IPS-15b (cell line): ENCODE results near the gene MED17.

Experiments used
- H3K27me3 ChIP-seq: one replicate; pipeline ENCODE4 v1.6.1; 2013; ENCODE audit warnings: low read length; ENCODE audit not compliant: control insufficient read depth, insufficient read depth
- H3K36me3 ChIP-seq: one replicate; pipeline ENCODE4 v1.6.1; 2013; ENCODE audit warnings: low read length; ENCODE audit not compliant: control insufficient read depth, insufficient read depth
- H3K4me1 ChIP-seq: one replicate; pipeline ENCODE4 v1.6.1; 2013; ENCODE audit warnings: mild to moderate bottlenecking, low read length; ENCODE audit not compliant: control insufficient read depth, insufficient read depth
- H3K4me3 ChIP-seq: one replicate; pipeline ENCODE4 v1.5.1; 2013; ENCODE audit warnings: low read depth, low read length
- H3K9ac ChIP-seq: one replicate; pipeline ENCODE4 v1.6.1; 2013; ENCODE audit warnings: low read depth, mild to moderate bottlenecking, low read length
- H3K9me3 ChIP-seq: one replicate; pipeline ENCODE4 v1.6.1; 2013; ENCODE audit warnings: mild to moderate bottlenecking, low read length; ENCODE audit not compliant: control insufficient read depth, insufficient read depth

The MED17 gene

DNA sequence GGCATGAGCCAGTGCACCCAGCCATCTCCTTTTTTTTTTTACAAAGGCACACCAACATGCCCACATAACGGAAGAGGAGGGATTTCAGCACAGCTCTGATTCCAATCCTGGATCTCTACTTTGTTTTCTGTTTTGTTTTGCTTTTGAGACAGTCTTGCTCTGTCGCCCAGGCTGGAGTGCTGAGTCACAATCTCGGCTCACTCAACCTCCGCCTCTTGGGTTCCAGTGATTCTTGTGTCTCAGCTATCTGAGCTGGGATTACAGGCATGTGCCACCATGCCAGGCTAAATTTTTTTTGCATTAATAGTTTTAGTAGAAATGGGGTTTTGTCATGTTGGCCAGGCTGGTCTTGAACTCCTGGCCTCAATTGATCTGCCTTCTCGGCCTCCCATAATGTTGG, 38.3 kb downstream of the MED17 start:
- no peaks in the 10 kb centered on the region for H3K9me3 ChIP-seq

DNA sequence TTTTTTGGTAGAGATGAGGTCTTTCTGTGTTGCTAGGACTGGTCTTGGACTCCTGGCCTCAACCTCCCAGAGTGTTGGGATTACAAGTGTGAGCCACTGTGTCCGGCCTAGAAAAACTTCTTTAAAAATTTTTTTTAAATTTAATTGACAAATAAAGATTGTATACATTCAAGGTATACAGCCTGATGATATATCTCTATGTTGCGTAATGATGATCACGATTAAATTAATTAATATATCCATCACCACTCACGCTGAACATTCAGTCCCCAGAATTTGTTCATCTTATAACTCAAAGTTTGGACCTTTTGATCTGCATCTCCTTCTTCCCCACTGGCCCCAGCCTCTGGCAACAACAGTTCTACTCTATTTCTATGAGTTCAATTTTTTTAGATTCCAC, 39.1 kb downstream of the MED17 start:
- peaks cover 7% of the 10 kb centered on the region for H3K4me1 ChIP-seq
- no peaks in the 10 kb centered on the region for H3K36me3 ChIP-seq
- no peaks in the 10 kb centered on the region for H3K27me3 ChIP-seq
- H3K9me3 ChIP-seq: no peaks in the 10 kb centered on the region
- no peak overlapping the region for H3K4me3 ChIP-seq
- no peak overlapping the region for H3K9ac ChIP-seq

More for the DNA sequence above, 38.3 kb downstream of the MED17 start:
- no peaks in the 10 kb centered on the region for H3K36me3 ChIP-seq
- H3K4me3 ChIP-seq: no peak overlapping the region
- H3K27me3 ChIP-seq: no peaks in the 10 kb centered on the region
- H3K4me1 ChIP-seq: peaks cover 7% of the 10 kb centered on the region
- no peak overlapping the region for H3K9ac ChIP-seq

DNA sequence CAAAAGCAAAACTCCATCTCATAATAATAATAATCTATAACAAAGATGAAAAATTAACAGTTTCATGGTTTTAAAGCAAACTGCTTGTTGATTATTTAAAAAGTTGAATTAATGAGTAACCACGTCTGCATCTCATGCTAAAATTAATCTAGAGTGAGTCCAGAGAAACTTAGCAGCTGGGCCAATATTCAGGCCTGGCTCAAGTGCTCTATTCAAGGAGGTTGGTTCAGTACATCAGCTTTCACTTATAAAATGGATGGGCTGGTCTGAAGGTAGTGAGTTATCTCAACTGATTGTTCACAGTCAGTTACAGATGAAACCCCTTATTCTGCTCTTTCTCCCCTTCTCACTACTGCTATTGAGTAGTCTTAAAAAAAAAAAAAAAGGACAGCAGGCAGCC, 43.3 kb downstream of the MED17 start:
- no peaks in the 10 kb centered on the region for H3K4me1 ChIP-seq
- H3K9me3 ChIP-seq: no peaks in the 10 kb centered on the region
- no peak overlapping the region for H3K9ac ChIP-seq
- H3K27me3 ChIP-seq: no peaks in the 10 kb centered on the region
- H3K4me3 ChIP-seq: no peak overlapping the region
- no peaks in the 10 kb centered on the region for H3K36me3 ChIP-seq

DNA sequence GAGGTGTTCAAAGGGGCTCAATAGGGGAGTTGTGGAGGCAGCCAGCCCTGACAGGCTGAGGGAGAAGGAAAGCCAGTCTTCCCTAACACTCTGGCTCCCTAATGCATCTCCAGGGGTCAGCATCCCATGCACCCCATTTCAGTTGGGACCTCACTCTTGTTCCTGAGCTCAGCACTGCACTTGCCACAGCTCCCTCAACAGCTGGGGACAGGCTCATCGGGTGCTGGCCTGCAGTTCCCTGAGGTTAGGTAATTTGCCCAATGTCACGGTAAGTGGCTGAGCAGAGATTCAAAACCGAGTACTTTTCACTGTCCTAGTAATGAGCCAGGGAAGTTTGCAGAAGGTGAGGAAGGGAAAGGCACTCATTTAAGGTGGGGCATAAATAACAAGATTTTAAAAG, 45.5 kb downstream of the MED17 start:
- H3K27me3 ChIP-seq: no peaks in the 10 kb centered on the region
- H3K4me1 ChIP-seq: no peaks in the 10 kb centered on the region
- no peaks in the 10 kb centered on the region for H3K9me3 ChIP-seq
- no peaks in the 10 kb centered on the region for H3K36me3 ChIP-seq
- H3K4me3 ChIP-seq: no peak overlapping the region
- H3K9ac ChIP-seq: no peak overlapping the region

DNA sequence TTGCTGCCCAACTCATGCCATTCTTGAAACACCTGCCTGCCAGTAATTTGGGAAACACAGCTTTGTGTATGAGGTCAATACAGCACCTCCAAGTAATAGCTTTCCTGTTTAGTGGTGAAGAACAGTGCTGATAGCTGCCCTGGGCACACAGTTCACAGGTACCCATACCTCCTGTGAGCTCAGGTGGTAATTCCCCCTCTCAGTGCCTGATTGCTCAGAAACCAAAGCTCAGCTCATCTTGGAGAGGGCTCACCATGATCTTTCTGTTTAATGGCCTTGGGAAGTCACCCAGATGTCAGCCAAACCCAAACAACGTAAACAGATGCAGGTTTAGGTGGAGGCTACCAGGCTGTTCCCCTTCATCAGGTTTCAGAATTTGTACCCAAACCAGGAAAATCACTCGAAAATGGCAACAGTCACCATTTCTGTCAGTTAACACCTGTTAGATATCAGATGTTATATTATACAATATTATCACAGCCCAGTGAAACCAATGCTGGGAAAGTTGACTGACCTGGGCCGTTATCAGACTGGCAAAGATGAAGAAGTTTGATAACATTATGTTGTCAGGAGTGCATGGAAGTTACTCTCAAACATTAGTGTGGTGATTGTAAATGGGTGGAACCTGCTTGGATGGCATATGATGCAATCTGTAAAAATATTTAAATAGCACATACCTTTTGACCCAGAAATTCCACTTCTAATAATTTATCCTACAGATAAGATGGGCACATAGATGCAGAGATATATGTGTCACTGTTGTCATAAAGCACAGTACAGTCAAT, 47.5 kb downstream of the MED17 start:
- no peak overlapping the region for H3K9ac ChIP-seq

DNA sequence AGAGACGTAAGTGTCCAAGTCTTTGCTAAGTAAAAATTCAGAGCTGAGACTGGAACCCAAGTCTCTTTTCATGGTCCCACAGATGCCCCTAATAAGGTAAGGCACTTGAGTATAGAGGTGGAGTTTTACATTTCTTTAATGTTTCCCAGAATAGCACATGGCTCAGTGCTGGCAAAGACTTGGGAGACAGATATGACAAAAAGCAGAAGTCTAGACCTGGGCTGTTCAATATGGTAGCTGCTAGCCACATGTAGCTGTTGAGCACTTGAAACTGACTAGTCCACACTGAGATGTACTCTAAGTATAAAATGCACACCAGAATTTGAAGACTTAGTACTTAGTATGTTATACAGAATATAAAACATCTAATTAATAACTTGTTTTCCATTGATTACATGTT, 48.7 kb downstream of the MED17 start:
- Histone ChIP-seq H3K9ac (no peak overlapping the region), H3K9me3 (no peaks in the 10 kb centered on the region), H3K36me3 (no peaks in the 10 kb centered on the region), H3K4me1 (no peaks in the 10 kb centered on the region), H3K27me3 (no peaks in the 10 kb centered on the region), H3K4me3 (no peak overlapping the region)

More for the DNA sequence above, 47.5 kb downstream of the MED17 start:
- no peak overlapping the region for H3K4me3 ChIP-seq
- H3K36me3 ChIP-seq: no peaks in the 10 kb centered on the region
- no peaks in the 10 kb centered on the region for H3K9me3 ChIP-seq
- no peaks in the 10 kb centered on the region for H3K27me3 ChIP-seq
- no peaks in the 10 kb centered on the region for H3K4me1 ChIP-seq

DNA sequence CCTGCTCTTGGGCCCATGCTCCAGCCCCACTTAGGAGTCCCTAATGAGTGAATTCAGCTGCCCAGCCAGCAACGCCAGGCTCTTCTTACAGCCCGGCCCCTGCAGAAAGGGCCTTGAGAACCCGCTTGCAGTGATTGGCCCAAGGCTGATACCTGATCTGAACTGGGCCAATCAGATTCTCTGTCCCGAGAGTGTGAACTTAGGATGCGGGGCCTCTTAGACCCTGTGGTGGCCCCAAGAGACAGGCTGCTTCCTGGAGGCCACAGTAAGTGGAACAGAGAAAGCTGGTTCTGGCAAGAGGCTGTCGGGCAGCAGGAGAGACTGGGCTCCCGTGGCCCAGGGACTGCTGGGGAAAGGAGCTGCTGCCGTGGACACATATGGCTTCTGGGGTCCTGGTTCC, 54.9 kb downstream of the MED17 start:
- Histone ChIP-seq H3K36me3 (no peaks in the 10 kb centered on the region), H3K9me3 (no peaks in the 10 kb centered on the region), H3K9ac (no peak overlapping the region), H3K4me1 (no peaks in the 10 kb centered on the region), H3K4me3 (no peak overlapping the region), H3K27me3 (no peaks in the 10 kb centered on the region)

DNA sequence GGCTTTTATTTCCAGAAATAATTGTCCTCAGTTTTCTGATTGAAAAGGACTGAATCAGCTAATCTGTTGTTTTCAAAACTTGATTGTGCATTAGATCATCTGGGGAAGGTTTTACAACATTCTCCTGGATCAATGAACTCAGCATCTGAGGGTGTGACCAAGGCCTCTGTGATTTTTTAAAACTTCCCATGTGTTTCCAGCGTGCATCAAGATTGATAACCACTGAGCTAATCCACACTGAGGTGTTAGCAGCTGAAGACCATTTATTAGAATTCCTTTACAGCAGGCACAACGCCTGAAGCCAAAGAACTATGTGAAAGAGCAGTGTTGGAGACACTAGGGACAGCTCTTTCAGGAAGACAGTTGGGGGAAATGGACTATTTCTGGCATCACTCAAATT, 56.1 kb downstream of the MED17 start:
- no peak overlapping the region for H3K4me3 ChIP-seq
- H3K27me3 ChIP-seq: no peaks in the 10 kb centered on the region
- H3K9me3 ChIP-seq: no peaks in the 10 kb centered on the region
- H3K36me3 ChIP-seq: no peaks in the 10 kb centered on the region
- H3K9ac ChIP-seq: no peak overlapping the region
- H3K4me1 ChIP-seq: no peaks in the 10 kb centered on the region

DNA sequence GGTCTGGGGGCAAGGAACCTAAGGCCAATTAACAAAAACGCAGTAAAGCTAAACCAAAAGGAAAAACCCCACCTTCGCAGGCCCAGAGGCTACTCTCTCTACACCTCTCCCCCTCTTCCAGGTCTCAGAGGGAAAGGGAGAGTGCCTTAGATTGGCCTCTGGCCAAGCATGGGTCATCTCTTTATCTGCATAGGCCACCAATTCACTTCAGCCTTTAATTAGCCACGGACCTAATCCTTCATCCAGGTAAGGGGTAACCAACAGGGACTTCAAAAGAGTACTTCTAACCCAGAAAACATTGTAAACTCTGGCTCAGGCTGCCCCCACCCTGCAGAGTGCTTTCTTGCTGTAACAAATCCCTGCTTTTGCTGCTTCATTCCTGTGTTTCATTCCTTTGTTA, 56.9 kb downstream of the MED17 start:
- H3K9me3 ChIP-seq: no peaks in the 10 kb centered on the region
- no peaks in the 10 kb centered on the region for H3K36me3 ChIP-seq
- H3K9ac ChIP-seq: no peak overlapping the region
- H3K4me3 ChIP-seq: no peak overlapping the region
- no peaks in the 10 kb centered on the region for H3K27me3 ChIP-seq
- no peaks in the 10 kb centered on the region for H3K4me1 ChIP-seq

DNA sequence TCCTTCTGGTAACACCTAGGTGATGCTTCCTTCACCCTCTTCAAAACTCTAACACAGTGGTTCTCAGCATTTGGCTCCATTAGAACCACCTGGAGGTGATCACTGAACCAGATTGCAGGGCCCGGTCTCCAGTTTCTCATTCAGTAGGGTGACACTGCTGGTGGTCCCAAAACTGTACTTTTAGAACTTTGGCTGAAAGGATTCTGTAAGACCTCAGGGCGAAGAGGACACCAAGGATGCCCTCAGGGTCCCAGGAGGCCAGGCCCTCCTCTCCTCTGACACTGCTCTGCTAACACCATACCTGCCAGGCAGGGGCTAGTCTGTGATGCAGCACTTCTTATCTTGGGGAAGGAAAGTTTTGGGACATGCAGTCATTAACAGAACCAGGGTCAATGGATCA, 57.4 kb downstream of the MED17 start:
- Histone ChIP-seq H3K4me3 (no peak overlapping the region), H3K4me1 (no peaks in the 10 kb centered on the region), H3K27me3 (no peaks in the 10 kb centered on the region), H3K9ac (no peak overlapping the region), H3K9me3 (no peaks in the 10 kb centered on the region), H3K36me3 (no peaks in the 10 kb centered on the region)

DNA sequence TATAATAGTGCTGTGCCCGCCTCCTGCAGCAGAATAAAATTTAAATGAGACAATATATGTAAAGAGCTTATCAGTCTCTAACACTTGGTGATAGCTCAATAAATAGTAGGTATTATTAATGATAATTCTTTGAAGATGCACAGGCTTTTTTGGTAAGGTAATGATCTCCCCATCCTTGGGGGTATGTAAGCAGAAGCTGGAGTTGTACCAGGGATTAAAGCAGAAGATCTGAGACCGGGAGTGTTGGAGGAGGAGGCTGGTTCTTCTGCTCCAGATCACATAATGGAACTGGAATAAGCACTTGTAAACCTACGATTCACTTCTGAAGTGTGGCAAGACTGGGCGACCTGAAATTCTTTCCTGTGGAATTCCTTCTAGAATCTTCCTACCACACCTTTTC, 58.0 kb downstream of the MED17 start:
- Histone ChIP-seq H3K9ac (no peak overlapping the region), H3K27me3 (no peaks in the 10 kb centered on the region), H3K9me3 (no peaks in the 10 kb centered on the region), H3K4me1 (no peaks in the 10 kb centered on the region), H3K4me3 (no peak overlapping the region), H3K36me3 (no peaks in the 10 kb centered on the region)

DNA sequence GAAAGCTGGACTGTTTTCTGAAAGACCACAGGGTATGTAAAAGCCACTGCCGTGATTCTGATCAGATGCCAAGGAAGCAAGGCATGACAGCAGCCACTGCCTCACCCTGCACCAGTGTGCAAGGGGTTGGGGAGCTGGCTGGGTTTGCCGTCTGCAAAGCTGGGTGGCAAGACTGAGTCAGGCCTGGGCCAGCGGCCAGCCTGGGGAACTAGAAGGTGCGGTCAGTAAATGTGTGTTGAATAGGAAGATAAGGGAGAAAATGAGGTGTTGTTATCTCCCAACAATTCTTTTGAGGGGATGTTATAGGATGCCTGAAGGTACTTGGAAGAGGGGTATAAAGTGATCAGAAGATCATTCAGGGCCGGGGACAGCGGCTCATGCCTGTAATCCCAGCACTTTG, 58.4 kb downstream of the MED17 start:
- no peaks in the 10 kb centered on the region for H3K27me3 ChIP-seq
- H3K9ac ChIP-seq: no peak overlapping the region

More for the DNA sequence above, 58.4 kb downstream of the MED17 start:
- Histone ChIP-seq H3K4me1 (no peaks in the 10 kb centered on the region), H3K4me3 (no peak overlapping the region), H3K36me3 (no peaks in the 10 kb centered on the region), H3K9me3 (no peaks in the 10 kb centered on the region)
